ENCODE data around the gene NELFA.

The NELFA gene

DNA sequence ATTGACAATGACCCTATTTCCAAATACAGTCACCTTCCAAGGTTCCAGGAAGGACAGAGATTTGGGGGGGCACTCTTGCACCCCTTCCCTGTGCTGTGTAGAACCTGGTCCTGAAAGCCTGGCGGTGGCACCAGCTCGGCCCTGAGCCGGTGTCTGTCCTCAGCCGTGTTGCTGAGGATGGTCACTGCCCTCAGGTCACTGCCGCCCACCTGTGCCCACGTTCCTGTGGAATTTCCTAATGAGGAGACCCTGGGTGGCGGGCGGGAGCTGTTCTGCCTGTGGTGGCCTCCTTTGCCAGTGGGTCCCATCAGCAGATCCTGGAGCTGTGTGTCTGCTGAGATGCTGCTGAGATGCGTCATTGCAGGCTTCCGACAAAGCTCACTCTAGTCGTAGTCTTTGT is 32.9 kb downstream of the NELFA start:
- ATAC-seq: no peak

DNA sequence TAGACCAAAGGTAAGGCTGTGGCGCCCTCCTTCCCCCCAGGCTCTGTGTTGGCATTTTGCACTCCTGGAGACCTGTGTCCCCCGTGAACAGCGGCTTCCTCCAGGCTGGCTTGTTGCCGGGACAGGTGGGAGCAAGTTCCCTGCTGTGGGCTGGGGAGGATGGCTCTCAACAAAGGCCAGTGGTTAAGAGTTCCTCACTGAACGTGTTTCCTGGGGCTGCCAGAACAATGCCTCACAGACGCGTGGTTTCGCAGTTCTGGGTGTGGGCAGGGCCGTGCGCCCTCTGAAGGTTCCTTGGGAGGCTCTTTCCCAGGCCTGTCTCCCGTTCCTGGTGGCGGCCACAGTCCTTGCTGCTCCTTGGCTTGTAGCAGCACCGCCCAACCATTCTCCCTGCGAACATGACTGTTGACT is 33.4 kb downstream of the NELFA start:
- no peak for ATAC-seq
- no peak for TF ChIP-seq ARNTL (CRISPR knock-in tag; IDR thresholded peaks at IDR 0.05; ENCODE audit: borderline replicate concordance, low read depth)
- TF ChIP-seq TSHZ2 (CRISPR knock-in tag; IDR thresholded peaks at IDR 0.05): no peak
- no peak for TF ChIP-seq PPARA (CRISPR knock-in tag; IDR thresholded peaks at IDR 0.05; ENCODE audit: borderline replicate concordance)
- no peak for TF ChIP-seq ZNF70 (CRISPR knock-in tag; IDR thresholded peaks at IDR 0.05)
- TF ChIP-seq ESRRG (CRISPR knock-in tag; IDR thresholded peaks at IDR 0.05): no peak
- no peak for TF ChIP-seq SNAI2 (CRISPR knock-in tag; IDR thresholded peaks at IDR 0.05)
- TF ChIP-seq, protein P1, sequence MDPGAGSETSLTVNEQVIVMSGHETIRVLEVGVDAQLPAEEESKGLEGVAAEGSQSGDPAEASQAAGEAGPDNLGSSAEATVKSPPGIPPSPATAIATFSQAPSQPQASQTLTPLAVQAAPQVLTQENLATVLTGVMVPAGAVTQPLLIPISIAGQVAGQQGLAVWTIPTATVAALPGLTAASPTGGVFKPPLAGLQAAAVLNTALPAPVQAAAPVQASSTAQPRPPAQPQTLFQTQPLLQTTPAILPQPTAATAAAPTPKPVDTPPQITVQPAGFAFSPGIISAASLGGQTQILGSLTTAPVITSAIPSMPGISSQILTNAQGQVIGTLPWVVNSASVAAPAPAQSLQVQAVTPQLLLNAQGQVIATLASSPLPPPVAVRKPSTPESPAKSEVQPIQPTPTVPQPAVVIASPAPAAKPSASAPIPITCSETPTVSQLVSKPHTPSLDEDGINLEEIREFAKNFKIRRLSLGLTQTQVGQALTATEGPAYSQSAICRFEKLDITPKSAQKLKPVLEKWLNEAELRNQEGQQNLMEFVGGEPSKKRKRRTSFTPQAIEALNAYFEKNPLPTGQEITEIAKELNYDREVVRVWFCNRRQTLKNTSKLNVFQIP (CRISPR knock-in tag; IDR thresholded peaks at IDR 0.05; ENCODE audit: borderline replicate concordance, low read depth): no peak
- no peak for TF ChIP-seq OSR1 (CRISPR knock-in tag; IDR thresholded peaks at IDR 0.05)
- TF ChIP-seq, protein P2, sequence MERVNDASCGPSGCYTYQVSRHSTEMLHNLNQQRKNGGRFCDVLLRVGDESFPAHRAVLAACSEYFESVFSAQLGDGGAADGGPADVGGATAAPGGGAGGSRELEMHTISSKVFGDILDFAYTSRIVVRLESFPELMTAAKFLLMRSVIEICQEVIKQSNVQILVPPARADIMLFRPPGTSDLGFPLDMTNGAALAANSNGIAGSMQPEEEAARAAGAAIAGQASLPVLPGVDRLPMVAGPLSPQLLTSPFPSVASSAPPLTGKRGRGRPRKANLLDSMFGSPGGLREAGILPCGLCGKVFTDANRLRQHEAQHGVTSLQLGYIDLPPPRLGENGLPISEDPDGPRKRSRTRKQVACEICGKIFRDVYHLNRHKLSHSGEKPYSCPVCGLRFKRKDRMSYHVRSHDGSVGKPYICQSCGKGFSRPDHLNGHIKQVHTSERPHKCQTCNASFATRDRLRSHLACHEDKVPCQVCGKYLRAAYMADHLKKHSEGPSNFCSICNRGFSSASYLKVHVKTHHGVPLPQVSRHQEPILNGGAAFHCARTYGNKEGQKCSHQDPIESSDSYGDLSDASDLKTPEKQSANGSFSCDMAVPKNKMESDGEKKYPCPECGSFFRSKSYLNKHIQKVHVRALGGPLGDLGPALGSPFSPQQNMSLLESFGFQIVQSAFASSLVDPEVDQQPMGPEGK (CRISPR knock-in tag; IDR thresholded peaks at IDR 0.05; ENCODE audit: borderline replicate concordance): no peak
- no peak for TF ChIP-seq ZFP3 (CRISPR knock-in tag; IDR thresholded peaks at IDR 0.05)
- TF ChIP-seq ZNF565 (CRISPR knock-in tag; conservative IDR thresholded peaks at IDR 0.05; ENCODE audit: low read depth): no peak
- no peak for TF ChIP-seq TOX (CRISPR knock-in tag; IDR thresholded peaks at IDR 0.05; ENCODE audit: borderline replicate concordance)
- no peak for TF ChIP-seq BACH2 (CRISPR knock-in tag; IDR thresholded peaks at IDR 0.05; ENCODE audit: borderline replicate concordance)

More for the DNA sequence above, 32.9 kb downstream of the NELFA start:
- TF ChIP-seq ARNTL (CRISPR knock-in tag; IDR thresholded peaks at IDR 0.05; ENCODE audit: borderline replicate concordance, low read depth) (no peak), TCF4 (CRISPR knock-in tag; IDR thresholded peaks at IDR 0.05; ENCODE audit: borderline replicate concordance) (no peak), ZNF565 (CRISPR knock-in tag; conservative IDR thresholded peaks at IDR 0.05; ENCODE audit: low read depth) (no peak), SNAI2 (CRISPR knock-in tag; IDR thresholded peaks at IDR 0.05) (no peak), ZNF70 (CRISPR knock-in tag; IDR thresholded peaks at IDR 0.05) (no peak), ESRRG (CRISPR knock-in tag; IDR thresholded peaks at IDR 0.05) (no peak)
- TF ChIP-seq, protein P3, sequence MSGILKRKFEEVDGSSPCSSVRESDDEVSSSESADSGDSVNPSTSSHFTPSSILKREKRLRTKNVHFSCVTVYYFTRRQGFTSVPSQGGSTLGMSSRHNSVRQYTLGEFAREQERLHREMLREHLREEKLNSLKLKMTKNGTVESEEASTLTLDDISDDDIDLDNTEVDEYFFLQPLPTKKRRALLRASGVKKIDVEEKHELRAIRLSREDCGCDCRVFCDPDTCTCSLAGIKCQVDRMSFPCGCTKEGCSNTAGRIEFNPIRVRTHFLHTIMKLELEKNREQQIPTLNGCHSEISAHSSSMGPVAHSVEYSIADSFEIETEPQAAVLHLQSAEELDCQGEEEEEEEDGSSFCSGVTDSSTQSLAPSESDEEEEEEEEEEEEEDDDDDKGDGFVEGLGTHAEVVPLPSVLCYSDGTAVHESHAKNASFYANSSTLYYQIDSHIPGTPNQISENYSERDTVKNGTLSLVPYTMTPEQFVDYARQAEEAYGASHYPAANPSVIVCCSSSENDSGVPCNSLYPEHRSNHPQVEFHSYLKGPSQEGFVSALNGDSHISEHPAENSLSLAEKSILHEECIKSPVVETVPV (CRISPR knock-in tag; IDR thresholded peaks at IDR 0.05): no peak
- TF ChIP-seq, protein P1 (CRISPR knock-in tag; IDR thresholded peaks at IDR 0.05; ENCODE audit: borderline replicate concordance, low read depth): no peak

GRCh38 chr4:1974840-1975239 is 33.9 kb downstream of the NELFA start:
- ATAC-seq: no peak
- TF ChIP-seq, protein P1 (CRISPR knock-in tag; IDR thresholded peaks at IDR 0.05; ENCODE audit: borderline replicate concordance, low read depth): no peak
- TF ChIP-seq RARB (CRISPR knock-in tag; IDR thresholded peaks at IDR 0.05) (no peak), PPARA (CRISPR knock-in tag; IDR thresholded peaks at IDR 0.05; ENCODE audit: borderline replicate concordance) (no peak), CREB5 (CRISPR knock-in tag; IDR thresholded peaks at IDR 0.05; ENCODE audit: low read depth) (no peak), ZNF565 (CRISPR knock-in tag; conservative IDR thresholded peaks at IDR 0.05; ENCODE audit: low read depth) (no peak), ISL1 (CRISPR knock-in tag; IDR thresholded peaks at IDR 0.05) (no peak), ZC3H10 (CRISPR knock-in tag; IDR thresholded peaks at IDR 0.05) (no peak), ZNF70 (CRISPR knock-in tag; IDR thresholded peaks at IDR 0.05) (no peak)
